Hematopoietic multipotent progenitor cell treated with erythropoietin and hydrocortisone succinate and interleukin-3 and kit ligand, for 15 days (in vitro differentiated cells): Measurements from ENCODE around the gene SBF2.
"Not testable (repeated sequence)": the region's sequence is repeated elsewhere in the genome, so short reads cannot be mapped to it uniquely, and the experiment has no call there.

Experiments used
- DNase-seq: peaks from one replicate; pipeline ENCODE4 v3.0.0-alpha.2; 2015; ENCODE audit warnings: low spot score

The SBF2 gene

GRCh38 chr11:9952511-9953196, 341.4 kb downstream of the SBF2 start:
- DNase-seq, result no peak

- DNase-seq, result no peak
These were observed 342.2 kb downstream of the SBF2 start for GRCh38 chr11:9951807-9952206.

DNA sequence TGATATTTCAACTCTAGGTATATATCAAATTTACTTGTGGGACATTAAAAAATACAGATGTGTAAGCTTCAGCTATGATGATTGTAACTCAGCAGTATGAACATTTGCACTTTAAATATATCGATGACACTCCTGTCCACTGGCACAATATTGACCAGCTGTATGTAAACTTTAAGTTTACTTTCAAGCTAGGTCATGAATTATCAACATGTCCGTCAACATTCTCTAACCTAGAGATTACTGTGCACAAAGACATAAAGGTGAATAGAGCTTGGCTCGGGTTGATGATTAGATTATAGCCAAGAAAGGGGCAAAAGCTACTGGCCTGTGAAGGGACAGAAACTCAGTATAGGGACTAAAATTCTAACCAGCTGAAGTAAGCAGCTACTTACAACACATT, 343.6 kb downstream of the SBF2 start:
- no peak for DNase-seq

GRCh38 chr11:9947231-9947864, 346.7 kb downstream of the SBF2 start:
- DNase-seq, result no peak

DNA sequence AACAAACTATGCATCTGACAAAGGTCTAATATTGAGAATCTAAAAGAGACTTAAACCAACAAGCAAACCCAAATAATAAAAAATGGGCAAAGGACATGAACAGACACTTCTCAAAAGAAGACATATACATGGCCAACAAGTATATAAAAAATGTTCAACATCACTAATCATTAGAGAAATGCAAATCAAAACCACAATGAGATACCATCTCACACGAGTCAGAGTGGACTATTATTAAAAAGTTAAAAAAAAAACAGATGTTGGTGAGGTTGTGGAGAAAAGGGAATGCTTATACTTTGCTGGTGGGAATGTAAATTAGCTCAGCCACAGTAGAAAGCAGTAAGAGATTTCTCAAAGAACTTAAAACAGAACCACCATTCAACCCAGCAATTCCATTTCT, 348.3 kb downstream of the SBF2 start:
- not testable (repeated sequence) for DNase-seq

DNA sequence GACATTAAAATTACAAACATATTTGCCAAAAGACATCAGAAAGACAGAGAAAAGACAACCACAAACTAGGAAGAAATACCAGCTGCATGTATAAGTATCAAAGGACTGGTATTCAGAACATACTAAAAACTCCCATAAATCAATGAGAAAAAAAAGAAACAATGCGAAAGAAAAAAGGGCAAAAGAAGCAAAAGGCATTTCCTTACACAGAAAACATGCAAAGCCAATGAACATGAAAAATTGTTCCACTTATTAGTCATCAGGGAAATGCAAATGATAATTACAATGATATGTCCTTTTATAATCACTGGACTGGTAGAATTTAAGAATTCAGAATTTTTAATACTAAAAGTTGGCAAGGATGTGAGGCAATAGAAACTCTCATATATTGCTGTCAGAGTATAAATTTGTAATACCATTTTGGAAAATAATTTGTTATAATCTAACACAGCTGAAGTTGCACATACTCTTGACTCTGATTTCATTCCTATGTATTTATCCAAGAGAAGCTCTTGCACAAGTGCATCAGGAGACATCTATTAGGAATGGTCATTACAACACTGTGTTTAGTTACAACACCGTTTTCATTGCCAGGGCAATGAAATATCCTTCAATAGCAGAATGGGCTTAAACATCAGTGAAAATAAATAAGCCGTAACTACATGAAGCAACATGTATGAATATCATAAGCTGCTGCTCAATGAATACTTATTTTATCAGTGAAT, 350.5 kb downstream of the SBF2 start:
- DNase-seq, result no peak

DNA sequence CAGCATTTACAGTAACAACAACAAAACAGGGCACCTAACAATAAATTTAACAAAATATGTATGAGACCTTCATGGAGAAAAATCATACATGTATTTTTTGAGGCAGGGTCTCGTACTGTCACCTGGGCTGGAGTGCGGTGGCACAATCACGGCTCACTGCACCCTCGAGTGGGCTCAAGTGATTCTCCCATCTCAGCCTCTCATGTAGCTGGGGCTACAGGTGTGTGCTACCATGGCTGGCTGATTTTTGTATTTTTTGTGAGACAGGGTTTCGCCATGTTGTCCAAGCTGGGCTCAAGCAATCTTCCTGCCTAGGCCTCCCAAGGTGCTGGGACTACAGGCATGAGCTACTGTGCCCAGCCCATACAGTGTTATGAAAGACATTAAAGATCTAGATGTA, 352.0 kb downstream of the SBF2 start:
- no peak for DNase-seq

DNA sequence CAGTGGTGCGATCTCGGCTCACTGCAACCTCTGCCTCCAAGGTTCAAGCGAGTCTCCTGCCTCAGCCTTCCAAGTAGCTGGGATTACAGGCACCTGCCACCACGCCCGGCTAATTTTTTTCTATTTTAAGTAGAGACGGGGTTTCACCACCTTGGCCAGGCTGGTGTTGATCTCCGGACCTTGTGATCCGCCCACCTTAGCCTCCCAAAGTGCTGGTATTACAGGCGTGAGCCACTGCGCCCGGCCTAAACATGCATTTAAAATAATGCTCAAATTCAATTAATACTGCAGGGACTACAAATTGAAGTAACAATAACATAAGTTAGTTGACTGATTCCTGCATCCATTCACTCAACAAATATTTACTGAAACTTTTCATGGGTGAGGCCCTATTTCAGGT, 354.9 kb downstream of the SBF2 start:
- DNase-seq, result not testable (repeated sequence)

- DNase-seq, result no peak
These were observed 357.3 kb downstream of the SBF2 start for GRCh38 chr11:9936754-9937153.

GRCh38 chr11:9932843-9933242, 361.2 kb downstream of the SBF2 start:
- not testable (repeated sequence) for DNase-seq

- not testable (repeated sequence) for DNase-seq
These were observed 363.3 kb downstream of the SBF2 start for GRCh38 chr11:9930562-9931331.

- no peak for DNase-seq
These were observed 366.3 kb downstream of the SBF2 start for GRCh38 chr11:9927670-9928069.

DNA sequence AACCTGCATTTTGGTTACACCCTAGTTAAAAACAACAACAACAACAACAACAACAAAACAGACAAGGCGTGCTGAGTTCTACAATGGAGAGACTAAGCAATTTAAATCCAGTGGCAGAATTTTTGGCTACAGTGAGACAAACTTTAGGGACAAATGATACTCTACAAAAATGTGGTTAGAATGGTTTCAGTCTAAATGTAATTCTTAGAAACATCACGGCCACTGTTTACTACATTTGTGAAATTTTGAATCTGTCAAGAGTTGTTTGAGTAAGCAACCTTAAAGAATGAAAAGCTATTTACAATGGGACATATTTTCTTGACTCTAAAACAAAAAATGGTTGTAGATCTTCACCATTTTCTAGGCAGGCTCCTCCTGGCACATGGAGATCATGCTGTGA, 370.7 kb downstream of the SBF2 start:
- DNase-seq, result no peak

DNA sequence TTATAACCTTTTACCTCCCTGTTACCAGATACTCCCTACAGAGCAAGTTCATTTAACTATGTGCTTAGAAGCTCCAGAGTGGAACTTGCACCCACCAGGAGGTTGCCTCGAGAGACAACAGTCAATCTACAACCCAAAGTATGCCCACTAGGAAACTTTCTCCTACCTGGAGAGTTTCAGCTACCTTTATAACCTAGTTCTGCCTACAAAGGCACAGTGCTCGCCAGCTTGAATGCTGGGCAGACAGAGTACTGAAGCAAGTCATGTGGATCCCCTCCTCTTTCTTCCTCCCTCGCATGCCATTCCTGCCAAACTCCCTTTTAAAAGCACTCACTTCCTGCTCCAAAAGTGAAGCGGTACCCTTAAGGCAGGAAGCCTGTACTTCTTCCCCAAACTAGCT, 371.2 kb downstream of the SBF2 start:
- no peak for DNase-seq

DNA sequence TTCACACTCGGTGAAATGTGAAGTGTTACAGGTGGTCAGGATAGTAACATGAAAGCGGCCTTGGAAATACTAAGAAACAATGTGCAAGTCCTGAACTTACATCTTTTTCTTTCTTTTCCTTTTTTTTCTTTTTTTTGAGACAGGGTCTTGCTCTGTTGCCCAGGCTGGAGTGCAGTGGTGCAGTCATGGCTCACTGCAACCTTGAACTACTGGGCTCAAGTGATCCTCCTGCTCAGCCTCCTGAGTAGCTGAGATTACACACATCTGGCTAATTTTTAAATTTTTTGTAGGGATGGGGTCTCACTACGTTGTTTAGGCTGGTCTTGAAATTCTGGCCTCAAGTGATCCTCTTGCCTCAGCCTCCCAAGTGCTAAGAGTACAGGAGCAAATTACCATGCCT, 377.5 kb downstream of the SBF2 start:
- DNase-seq, result no peak

DNA sequence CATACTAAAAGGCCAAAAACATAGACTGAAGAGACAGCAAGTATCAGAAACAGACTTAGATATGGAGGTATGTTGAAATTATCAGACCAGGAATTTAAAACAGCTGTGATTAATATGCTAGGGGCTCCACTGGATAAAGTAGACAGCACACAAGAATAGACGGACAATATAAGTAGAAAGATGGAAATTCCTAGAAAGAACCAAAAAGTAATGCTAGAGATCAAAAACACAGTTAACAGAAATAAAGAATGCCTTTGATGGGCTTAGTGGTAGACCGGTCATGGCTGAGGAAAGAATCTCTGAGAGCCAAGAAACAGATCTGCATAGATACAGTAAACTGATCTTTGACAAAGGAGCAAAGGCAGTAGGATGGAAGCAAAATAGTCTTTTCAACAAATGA, 380.0 kb downstream of the SBF2 start:
- no peak for DNase-seq

DNA sequence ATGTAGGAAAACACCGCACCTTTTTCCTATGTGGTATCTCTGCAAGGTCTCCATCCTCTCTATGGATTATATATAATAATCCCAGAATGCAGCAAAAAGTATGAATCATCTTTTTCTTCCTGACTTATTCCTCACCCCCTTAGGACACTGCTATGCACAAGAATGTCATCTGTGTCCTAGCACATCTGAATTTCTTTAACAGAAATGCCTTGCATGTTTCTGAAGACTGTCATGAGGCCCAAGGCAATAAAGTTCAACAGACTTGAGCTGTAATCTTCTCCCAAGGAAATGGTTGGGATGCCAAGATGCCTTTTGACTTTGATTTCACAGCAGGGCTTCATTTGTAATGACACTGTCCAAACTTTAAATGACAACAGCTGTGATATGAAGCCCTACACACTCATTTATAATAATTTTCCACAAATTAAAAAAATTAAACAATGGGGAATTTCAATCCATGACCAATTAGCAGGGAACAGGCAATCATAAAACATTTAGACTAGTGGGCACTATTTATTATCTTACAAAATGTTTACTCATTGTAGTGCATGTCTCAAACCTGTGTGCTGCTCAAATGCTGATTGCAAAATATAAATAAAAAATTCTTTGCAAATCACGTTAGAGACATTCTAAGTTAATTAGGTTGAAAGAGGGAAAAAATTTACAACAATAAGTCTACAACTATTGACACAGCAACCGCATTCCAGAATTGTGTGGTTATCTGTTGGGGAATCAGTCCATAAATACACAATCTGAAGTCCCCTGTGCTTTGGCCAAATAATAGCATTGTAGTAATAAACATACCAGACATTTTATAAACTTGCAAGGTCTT, 387.8 kb downstream of the SBF2 start:
- DNase-seq, result no peak

- DNase-seq, result no peak
These were observed 388.5 kb downstream of the SBF2 start for GRCh38 chr11:9905501-9905951.

DNA sequence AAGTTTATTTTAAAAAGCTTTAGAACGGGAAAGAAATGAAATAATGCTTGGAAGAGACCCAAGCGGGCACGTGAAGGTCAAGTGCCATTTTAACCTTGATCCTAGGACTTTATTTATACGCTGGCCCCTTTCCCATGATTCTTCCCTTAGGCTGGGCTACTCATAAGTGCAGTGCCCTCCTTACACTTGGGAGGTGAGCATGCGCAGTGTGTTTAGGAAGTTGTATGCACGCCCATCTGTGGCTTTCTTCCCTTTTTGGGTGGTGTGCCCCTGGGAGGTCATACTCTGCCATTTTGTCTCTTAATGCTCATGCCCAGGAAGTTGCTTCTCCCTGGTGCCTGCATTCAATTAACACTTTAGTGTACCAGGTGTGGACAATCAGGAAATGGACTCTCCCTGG, 390.4 kb downstream of the SBF2 start:
- DNase-seq, result no peak

GRCh38 chr11:9901943-9902342, 392.1 kb downstream of the SBF2 start:
- DNase-seq, result no peak

GRCh38 chr11:9900253-9900652, 393.8 kb downstream of the SBF2 start:
- not testable (repeated sequence) for DNase-seq

DNA sequence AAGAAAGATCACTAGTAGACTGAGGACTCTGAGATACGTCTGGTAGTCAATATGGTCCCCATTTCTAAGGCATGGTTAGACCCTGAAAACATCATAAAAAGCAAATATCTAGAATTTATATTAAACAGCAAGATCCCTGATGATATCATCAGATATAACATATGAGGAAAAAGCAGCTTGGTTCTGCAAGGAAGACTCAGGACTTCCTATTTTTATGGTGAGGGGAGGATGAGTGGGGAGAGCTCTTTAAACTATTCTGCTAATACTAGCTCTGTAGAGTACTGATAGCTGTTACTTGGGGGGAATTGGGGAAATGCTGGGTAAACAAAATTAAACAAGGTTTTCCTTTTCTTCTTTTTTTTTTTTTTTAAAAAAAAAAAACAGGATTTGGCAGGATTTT, 394.3 kb downstream of the SBF2 start:
- DNase-seq, result no peak
